ENCODE results near the gene CAVIN3.

Gene CAVIN3

DNA sequence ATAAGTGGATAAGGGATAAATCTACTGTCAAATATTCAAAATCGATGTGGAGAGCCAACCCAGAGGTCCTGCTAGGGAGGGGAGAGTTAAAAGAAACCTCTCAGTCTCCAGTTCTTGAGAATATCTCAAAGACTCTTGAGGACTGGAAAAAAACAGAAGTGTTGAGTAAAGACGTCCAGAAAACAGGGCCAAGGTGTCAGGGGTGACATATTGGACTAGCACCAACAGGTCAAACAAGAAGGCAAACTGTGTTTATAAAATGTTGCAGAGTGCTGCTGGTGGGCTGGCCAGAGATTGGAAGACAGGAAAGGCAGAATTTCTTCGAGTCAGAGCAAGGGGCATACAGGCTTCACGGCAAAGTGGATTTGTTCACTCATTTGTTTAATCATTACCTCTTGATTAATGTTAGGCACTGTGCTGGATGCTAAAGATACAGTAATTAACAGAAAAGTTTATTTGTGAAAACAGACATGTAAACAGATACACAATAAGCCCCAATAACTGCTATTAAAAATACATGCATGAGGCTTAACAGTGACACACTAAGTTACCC is 36.3 kb upstream of the CAVIN3 start:
- H3K4me3 ChIP-seq (replicated peaks; ENCODE audit: low read depth, low read length): no peak overlapping the region
- DNase-seq (ENCODE audit: low read depth): no peak
- TF ChIP-seq, protein P1, sequence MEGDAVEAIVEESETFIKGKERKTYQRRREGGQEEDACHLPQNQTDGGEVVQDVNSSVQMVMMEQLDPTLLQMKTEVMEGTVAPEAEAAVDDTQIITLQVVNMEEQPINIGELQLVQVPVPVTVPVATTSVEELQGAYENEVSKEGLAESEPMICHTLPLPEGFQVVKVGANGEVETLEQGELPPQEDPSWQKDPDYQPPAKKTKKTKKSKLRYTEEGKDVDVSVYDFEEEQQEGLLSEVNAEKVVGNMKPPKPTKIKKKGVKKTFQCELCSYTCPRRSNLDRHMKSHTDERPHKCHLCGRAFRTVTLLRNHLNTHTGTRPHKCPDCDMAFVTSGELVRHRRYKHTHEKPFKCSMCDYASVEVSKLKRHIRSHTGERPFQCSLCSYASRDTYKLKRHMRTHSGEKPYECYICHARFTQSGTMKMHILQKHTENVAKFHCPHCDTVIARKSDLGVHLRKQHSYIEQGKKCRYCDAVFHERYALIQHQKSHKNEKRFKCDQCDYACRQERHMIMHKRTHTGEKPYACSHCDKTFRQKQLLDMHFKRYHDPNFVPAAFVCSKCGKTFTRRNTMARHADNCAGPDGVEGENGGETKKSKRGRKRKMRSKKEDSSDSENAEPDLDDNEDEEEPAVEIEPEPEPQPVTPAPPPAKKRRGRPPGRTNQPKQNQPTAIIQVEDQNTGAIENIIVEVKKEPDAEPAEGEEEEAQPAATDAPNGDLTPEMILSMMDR (IDR thresholded peaks at IDR 0.05; ENCODE audit: low read length, missing control alignments): no peak

DNA sequence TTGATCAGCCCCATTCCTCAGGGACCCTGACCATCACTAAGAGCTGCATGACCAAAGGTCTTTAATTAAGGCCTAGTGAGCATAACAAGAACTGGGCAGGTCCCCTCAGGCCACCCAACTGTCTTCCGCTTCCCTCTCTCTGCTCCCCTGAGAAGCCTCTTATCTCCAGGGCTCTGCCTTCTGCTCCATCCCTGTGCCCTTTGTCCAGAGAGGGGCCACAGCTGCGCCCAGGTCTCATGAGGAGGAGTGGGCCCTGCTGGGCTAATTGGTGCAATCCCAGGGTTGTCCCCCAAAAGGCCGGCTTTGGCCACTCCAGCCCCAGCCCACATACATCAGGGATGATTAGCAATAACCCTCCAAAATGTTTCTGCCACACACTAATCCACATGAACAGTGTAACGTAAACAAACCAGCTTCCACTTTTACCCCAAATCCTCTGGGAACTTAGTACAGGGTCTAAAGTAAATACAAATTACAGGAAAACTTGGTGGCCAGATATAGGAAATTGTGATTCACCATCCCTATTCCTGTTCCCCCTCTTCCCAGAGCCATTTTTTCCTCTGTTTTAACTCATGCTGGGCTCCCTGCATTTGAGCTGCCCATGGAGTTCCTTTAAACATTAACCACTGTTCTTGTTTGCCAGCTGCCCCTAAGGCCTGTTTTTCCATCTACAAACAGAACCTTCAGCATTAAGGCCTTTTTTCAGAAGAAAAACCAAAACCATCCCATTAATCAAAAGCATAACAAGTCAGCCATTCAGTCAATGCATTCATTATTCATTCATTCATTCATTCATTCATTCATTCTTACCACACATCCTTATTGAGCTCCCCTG is 34.6 kb upstream of the CAVIN3 start:
- no peak overlapping the region for H3K4me3 ChIP-seq (replicated peaks; ENCODE audit: low read depth, low read length)
- no peak for DNase-seq (ENCODE audit: low read depth)

GRCh38 chr11:6353367-6353987 is 33.2 kb upstream of the CAVIN3 start:
- peak; percentile 53 for DNase-seq (ENCODE audit: low read depth)
- H3K4me3 ChIP-seq (replicated peaks; ENCODE audit: low read depth, low read length): no peak overlapping the region
- TF ChIP-seq, protein P1 (IDR thresholded peaks at IDR 0.05; ENCODE audit: low read length, missing control alignments): peak; percentile 94

More for the DNA sequence above, 34.6 kb upstream of the CAVIN3 start:
- TF ChIP-seq, protein P1 (IDR thresholded peaks at IDR 0.05; ENCODE audit: low read length, missing control alignments): no peak

GRCh38 chr11:6351782-6352382 is 31.6 kb upstream of the CAVIN3 start:
- DNase-seq (ENCODE audit: low read depth): no peak
- TF ChIP-seq, protein P1 (IDR thresholded peaks at IDR 0.05; ENCODE audit: low read length, missing control alignments): no peak
- H3K4me3 ChIP-seq (replicated peaks; ENCODE audit: low read depth, low read length): no peak overlapping the region

GRCh38 chr11:6350486-6350885 is 30.2 kb upstream of the CAVIN3 start:
- DNase-seq (ENCODE audit: low read depth): no peak
- no peak overlapping the region for H3K4me3 ChIP-seq (replicated peaks; ENCODE audit: low read depth, low read length)
- TF ChIP-seq, protein P1 (IDR thresholded peaks at IDR 0.05; ENCODE audit: low read length, missing control alignments): no peak

DNA sequence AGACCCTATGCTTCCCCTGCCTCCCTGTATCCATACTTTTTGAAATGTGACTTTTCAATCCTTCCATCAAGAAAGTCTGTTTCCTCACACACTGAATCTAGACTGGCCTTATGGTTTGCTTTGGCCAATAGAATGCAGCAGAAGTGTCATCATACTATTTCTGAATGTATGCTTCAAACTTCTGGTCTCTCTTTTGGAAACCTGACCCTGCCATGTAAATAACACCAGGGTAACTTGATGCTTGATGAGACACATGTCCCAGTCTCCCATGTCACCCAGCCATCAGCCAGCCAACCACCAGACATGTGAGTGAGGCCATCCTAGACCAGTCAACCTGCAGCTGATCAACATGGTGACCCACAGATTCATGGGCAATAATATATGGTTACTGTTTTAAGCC is 29.7 kb upstream of the CAVIN3 start:
- TF ChIP-seq, protein P1 (IDR thresholded peaks at IDR 0.05; ENCODE audit: low read length, missing control alignments): no peak
- DNase-seq (ENCODE audit: low read depth): no peak
- no peak overlapping the region for H3K4me3 ChIP-seq (replicated peaks; ENCODE audit: low read depth, low read length)
